Mononuclear cell (primary cell): ENCODE data around the gene RSPO3. TPM values are rescaled to one million over a fixed set of nuclear protein-coding genes. Genes with fewer than 3 reads are reported as not detected.
"Not testable (repeated sequence)": the region's sequence is repeated elsewhere in the genome, so short reads cannot be mapped to it uniquely, and the experiment has no call there.

ENCODE experiments used
- H3K27me3 ChIP-seq: 2 replicates; pipeline ENCODE4 v1.6.0; 2011; ENCODE audit warnings: low read length, control low read depth; ENCODE audit not compliant: insufficient read depth
- H3K4me1 ChIP-seq: 2 replicates; pipeline ENCODE4 v1.5.1; 2011; ENCODE audit warnings: mild to moderate bottlenecking, low read length, control low read depth; ENCODE audit not compliant: insufficient read depth
- H3K4me3 ChIP-seq: 2 replicates; pipeline ENCODE4 v1.5.1; 2011; ENCODE audit warnings: mild to moderate bottlenecking, low read length, moderate library complexity
- H3K9me3 ChIP-seq: 2 replicates; pipeline ENCODE4 v1.5.1; 2011; ENCODE audit warnings: low read depth, mild to moderate bottlenecking, control low read depth, low read length
- total RNA-seq: library from RNA; depleted of rRNA; stranded (reverse); fragments of >200 nt; gene quantifications from one replicate; pipeline ENCODE4 v1.2.3, GENCODE V29; 2012

Gene RSPO3
- total RNA-seq, 1 donor = not detected

DNA sequence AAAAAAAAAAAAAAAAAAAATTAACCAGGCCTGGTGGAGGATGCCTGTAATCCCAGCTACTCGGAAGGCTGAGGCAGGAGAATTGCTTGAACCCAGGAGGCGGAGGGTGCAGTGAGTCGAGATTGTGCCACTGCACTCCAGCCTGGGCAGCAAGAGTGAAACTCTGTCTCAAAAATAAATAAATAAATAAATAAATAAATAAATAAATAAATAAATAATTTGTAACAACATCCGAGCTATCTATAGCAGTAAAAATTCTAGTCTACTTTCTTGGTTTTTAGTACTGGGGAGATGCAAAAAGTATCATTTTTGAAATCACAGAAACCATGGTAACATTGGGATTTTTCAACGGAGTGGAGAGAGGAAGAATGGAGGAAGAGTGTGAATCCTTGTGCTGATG is 21.0 kb upstream of the RSPO3 start:
- not testable (repeated sequence) for H3K4me3 ChIP-seq, H3K4me1 ChIP-seq, H3K9me3 ChIP-seq
- peaks cover 10% of the 10 kb centered on the region for H3K27me3 ChIP-seq

- no peak overlapping the region for H3K4me3 ChIP-seq
- peaks cover 11% of the 10 kb centered on the region for H3K4me1 ChIP-seq
- H3K27me3 ChIP-seq = peaks cover 5% of the 10 kb centered on the region
- H3K9me3 ChIP-seq = no peaks in the 10 kb centered on the region
These were observed 17.8 kb upstream of the RSPO3 start for GRCh38 chr6:127100510-127101140.

DNA sequence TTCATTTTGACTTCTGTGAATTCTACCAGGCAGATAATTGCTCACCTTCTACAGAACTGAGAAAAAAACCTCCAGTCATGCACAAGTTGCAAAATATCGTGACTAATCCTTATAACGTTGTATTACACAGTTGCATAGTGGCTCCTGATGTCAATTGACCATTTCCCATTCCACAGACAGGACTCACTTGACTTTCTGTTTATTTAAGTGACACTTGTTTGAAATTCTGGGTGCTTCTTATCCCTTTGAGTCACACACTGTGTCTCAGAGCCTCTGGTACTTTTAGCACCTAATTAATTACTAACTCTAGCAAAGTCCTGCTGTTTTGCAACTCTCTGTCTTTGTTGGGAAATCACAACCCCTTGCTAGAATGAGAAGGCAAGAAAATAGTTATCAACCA is 16.2 kb upstream of the RSPO3 start:
- Histone ChIP-seq H3K9me3 (no peaks in the 10 kb centered on the region), H3K27me3 (no peaks in the 10 kb centered on the region), H3K4me1 (peaks cover 11% of the 10 kb centered on the region), H3K4me3 (no peak overlapping the region)

- no peak overlapping the region for H3K4me3 ChIP-seq
- no peaks in the 10 kb centered on the region for H3K9me3 ChIP-seq
- H3K4me1 ChIP-seq = peaks cover 11% of the 10 kb centered on the region
- H3K27me3 ChIP-seq = no peaks in the 10 kb centered on the region
These were observed 15.6 kb upstream of the RSPO3 start for GRCh38 chr6:127102859-127103258.

- no peak overlapping the region for H3K4me3 ChIP-seq
- peaks cover 11% of the 10 kb centered on the region for H3K4me1 ChIP-seq
- no peaks in the 10 kb centered on the region for H3K27me3 ChIP-seq
- H3K9me3 ChIP-seq = no peaks in the 10 kb centered on the region
These were observed 15.0 kb upstream of the RSPO3 start for GRCh38 chr6:127103482-127103881.

DNA sequence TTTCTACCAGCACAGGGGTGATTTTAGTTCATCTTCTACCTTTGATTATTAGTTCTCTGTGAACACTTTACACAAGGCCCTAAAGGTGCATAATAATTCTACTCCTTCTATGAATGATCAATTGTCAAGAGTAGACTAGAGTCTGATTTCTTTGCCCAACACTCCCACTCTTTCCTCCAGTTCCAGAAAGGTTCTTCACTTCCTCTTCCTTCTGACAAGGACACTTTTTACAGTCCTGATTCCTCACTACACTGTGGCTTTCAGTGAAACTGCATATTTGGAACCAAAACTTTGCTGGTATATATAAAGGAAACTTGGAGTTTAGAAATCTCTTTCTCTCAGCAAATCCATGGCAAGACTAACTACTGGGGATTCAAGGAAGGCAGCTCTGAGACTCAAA is 10.6 kb upstream of the RSPO3 start:
- no peak overlapping the region for H3K4me3 ChIP-seq
- no peaks in the 10 kb centered on the region for H3K27me3 ChIP-seq
- H3K4me1 ChIP-seq = peaks cover 12% of the 10 kb centered on the region
- H3K9me3 ChIP-seq = no peaks in the 10 kb centered on the region

DNA sequence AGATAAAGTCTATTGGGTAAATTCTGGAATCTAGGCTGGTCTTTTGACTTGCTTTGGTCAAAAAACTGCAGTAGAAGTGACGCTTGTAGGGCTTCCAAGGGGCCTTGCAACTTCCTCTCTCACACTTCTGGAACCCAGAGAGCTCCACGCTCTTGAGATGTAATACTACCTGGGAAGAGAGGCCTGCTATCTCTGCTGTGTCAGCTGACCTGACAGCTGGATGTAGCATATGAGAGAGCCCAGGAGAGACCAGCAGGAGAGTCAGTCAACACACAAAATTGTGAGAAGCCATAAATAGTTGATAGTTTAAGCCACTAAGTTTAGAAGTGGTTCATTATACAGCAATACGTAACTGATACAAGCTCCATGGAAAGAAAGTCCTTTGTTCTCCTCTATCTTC is 7.8 kb upstream of the RSPO3 start:
- H3K27me3 ChIP-seq = peaks cover 18% of the 10 kb centered on the region
- peaks cover 11% of the 10 kb centered on the region for H3K4me1 ChIP-seq
- H3K9me3 ChIP-seq = no peaks in the 10 kb centered on the region
- no peak overlapping the region for H3K4me3 ChIP-seq

- Histone ChIP-seq H3K27me3 (peaks cover 25% of the 10 kb centered on the region), H3K4me3 (no peak overlapping the region), H3K9me3 (no peaks in the 10 kb centered on the region), H3K4me1 (peaks cover 11% of the 10 kb centered on the region)
These were observed 6.9 kb upstream of the RSPO3 start for GRCh38 chr6:127111526-127111925.

DNA sequence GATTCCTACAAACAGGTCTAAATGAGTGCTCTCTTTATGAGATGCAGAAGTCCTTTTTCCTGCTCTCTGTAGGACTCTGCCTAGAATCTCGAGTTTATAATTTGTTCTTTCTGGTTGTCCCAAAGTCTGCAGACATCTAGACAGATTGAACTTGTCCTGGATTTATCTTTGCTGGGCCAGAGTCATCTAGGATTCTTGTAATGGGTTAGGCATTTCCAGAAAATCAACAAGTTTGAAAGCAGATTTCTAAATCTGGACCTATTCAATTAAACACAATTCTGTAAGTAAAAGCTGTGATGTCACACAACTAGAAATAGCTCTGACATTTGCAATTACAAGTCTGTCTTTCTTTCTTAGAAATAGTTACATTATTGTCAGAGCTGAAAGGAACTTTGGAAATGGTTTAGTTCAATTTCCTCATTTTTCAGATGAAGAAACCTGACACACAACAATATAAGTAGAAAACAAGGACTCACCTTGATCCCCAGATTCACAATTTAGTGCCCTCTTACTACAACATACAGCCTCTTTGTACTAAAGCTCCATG is 4.2 kb upstream of the RSPO3 start:
- H3K9me3 ChIP-seq = no peaks in the 10 kb centered on the region
- peaks cover 16% of the 10 kb centered on the region for H3K4me1 ChIP-seq
- H3K27me3 ChIP-seq = peaks cover 42% of the 10 kb centered on the region
- no peak overlapping the region for H3K4me3 ChIP-seq

GRCh38 chr6:127115084-127115655 is 3.3 kb upstream of the RSPO3 start:
- Histone ChIP-seq H3K4me3 (no peak overlapping the region), H3K9me3 (no peaks in the 10 kb centered on the region), H3K4me1 (peaks cover 25% of the 10 kb centered on the region), H3K27me3 (peaks cover 51% of the 10 kb centered on the region)

DNA sequence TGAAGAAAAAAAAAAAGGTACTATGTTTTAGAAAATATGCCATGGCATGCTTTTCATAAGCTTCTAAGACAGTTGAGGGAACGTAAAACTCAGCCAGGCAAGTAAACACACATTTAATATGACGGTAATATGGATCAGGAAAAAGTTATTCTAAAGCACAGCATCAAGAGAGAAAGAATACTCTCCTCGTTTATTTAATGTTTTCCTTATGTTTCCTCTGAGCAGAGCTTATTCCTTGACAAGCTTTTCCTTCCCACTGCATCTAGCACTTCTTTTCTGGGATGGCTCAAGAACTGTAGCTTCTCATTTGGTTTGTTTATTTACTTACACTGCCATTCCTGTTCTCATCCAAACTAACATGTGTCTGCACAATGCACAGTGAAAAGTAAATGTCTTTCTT is 2.7 kb upstream of the RSPO3 start:
- Histone ChIP-seq H3K4me1 (peaks cover 22% of the 10 kb centered on the region), H3K27me3 (peaks cover 56% of the 10 kb centered on the region), H3K9me3 (no peaks in the 10 kb centered on the region), H3K4me3 (no peak overlapping the region)

- Histone ChIP-seq H3K27me3 (peaks cover 78% of the 10 kb centered on the region), H3K4me1 (peaks cover 17% of the 10 kb centered on the region), H3K4me3 (no peak overlapping the region), H3K9me3 (no peaks in the 10 kb centered on the region)
These were observed 533 bp upstream of the RSPO3 start for GRCh38 chr6:127117979-127118297.

GRCh38 chr6:127119102-127120022 is 891 bp downstream of the RSPO3 start:
- no peak overlapping the region for H3K4me3 ChIP-seq
- peaks cover 17% of the 10 kb centered on the region for H3K4me1 ChIP-seq
- peaks cover 77% of the 10 kb centered on the region for H3K27me3 ChIP-seq
- H3K9me3 ChIP-seq = no peaks in the 10 kb centered on the region

DNA sequence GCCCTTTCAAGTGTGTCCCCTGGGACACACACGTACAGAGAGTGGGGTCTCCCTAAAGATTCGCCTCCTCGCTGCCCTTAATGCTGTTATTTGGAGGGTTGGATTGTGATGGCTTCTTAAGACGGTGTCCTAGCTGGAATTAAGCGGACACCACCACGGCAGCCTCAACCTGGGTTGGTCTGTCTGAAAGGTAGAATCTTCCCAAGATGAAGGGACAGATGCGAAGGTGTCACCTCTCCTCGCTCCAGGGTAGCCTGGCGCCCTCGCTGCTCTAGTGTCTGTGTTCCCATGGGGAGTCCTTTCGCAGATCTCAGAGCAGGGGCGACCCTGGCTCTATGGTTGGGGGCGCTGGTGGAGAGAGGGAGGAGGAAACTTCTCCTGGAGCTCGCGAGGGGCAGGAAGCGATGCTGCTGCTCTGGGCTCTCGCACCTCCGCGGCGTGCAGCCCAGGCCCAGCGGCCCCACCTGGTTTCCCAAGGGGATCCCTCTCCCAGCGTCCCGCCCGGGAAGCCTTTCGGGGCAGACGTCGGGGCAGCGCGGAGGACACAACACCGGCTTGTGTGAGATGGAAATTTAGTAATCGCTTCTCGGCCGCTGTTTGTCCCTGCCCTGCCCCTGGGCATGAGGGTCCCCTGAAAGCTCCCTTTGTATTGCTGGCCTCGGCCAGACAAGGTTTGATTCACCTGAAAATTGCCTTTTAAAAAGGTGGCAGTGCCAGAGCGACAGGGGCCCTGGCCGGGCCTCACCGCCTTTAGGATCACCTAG is 1.7 kb downstream of the RSPO3 start:
- Histone ChIP-seq H3K4me1 (peaks cover 17% of the 10 kb centered on the region), H3K4me3 (no peak overlapping the region), H3K27me3 (peaks cover 75% of the 10 kb centered on the region), H3K9me3 (no peaks in the 10 kb centered on the region)
